Upper lobe of left lung (tissue), 6 donors: ENCODE data around the gene MBD5. TPM values are rescaled to one million over a fixed set of nuclear protein-coding genes. Genes with fewer than 3 reads are reported as not detected.

Experiments
- ATAC-seq, 2 donors: fragments of 200-7000 bp; cut with Tn5 transposase; one replicate each; pipeline ENCODE4 v1.9.1; 2022; ENCODE audit warnings: mild to moderate bottlenecking in 2 of 2, moderate library complexity in 2 of 2; ENCODE audit not compliant: low FRiP score in 2 of 2
- DNase-seq, 2 donors: peaks; one replicate each; pipeline ENCODE4 v3.0.0-alpha.2; 2019 to 2020
- H3K27ac ChIP-seq, 4 donors: fragments of 200-600 bp; sonication (generic); one replicate each; pipeline ENCODE4 v1.5.1; 2016 to 2019
- H3K27me3 ChIP-seq, 4 donors: fragments of 200-600 bp; sonication (generic); one replicate each; pipeline ENCODE4 v1.5.1; 2017 to 2019
- H3K36me3 ChIP-seq, 4 donors: fragments of 200-600 bp; sonication (generic); one replicate each; pipeline ENCODE4 v1.5.1; 2016 to 2019
- H3K4me1 ChIP-seq, 4 donors: fragments of 200-600 bp; sonication (generic); one replicate each; pipeline ENCODE4 v1.5.1; 2018 to 2019
- H3K4me3 ChIP-seq, 4 donors: fragments of 200-600 bp; sonication (generic); one replicate each; pipeline ENCODE4 v1.5.1; 2017 to 2019; ENCODE audit warnings: mild to moderate bottlenecking in 2 of 4, moderate library complexity in 1 of 4
- H3K9me3 ChIP-seq, 4 donors: fragments of 200-600 bp; sonication (generic); one replicate each; pipeline ENCODE4 v1.5.1; 2018 to 2019
- CTCF ChIP-seq, 6 experiments: fragments of 450-650 bp in 4 of 6; fragments of 200-600 bp in 2 of 6; sonication (generic) in 2 of 6; IDR thresholded peaks; one replicate each; pipeline ENCODE4 v1.5.1; 2016 to 2019; ENCODE audit warnings: antibody characterized with exemption in 6 of 6
- EP300 ChIP-seq, 4 donors: sonication (generic); formaldehyde crosslinking; IDR thresholded peaks; one replicate each; pipeline ENCODE4 v1.5.1; 2017; ENCODE audit warnings: antibody characterized with exemption in 4 of 4, control low read depth in 2 of 4
- POLR2A ChIP-seq, 4 donors: fragments of 450-650 bp; IDR thresholded peaks; one replicate each; pipeline ENCODE4 v1.5.1; 2016 to 2017; ENCODE audit warnings: antibody characterized with exemption in 4 of 4, mild to moderate bottlenecking in 2 of 4
- POLR2AphosphoS5 ChIP-seq, 2 donors: sonication (generic); formaldehyde crosslinking; IDR thresholded peaks; one replicate each; pipeline ENCODE4 v1.5.1; 2017; ENCODE audit warnings: antibody characterized with exemption in 2 of 2
- WGBS, 2 donors: methylation state at CpG; one replicate each; pipeline ENCODE4 v1.1.5; 2017 to 2018; 5-methylcytosine and 5-hydroxymethylcytosine counted together
- total RNA-seq, 6 donors: library from RNA; depleted of rRNA in 4 of 6; stranded (reverse); fragments of >200 nt in 4 of 6; gene quantifications; one replicate each; pipeline versions ENCODE4 v1.1.0 to v1.2.1, GENCODE V29; 2016 to 2021
- donor health status: DM: no; HTN: no; CAD: no; lungs with moderate emphysema.
- donor health status: DM: no; HTN: yes; CAD: no; lungs with severe emphysema.

The MBD5 gene
- total RNA-seq, 6 donors from 2014 or later, result 22.6 to 99.5 (median 27.5) TPM

- no peak overlapping the region for H3K27ac ChIP-seq
- no peak for TF ChIP-seq POLR2AphosphoS5 (IDR thresholded peaks at IDR 0.05)
- TF ChIP-seq CTCF (IDR thresholded peaks at IDR 0.05), result no peak
- TF ChIP-seq POLR2A (IDR thresholded peaks at IDR 0.05), result no peak
- TF ChIP-seq EP300 (IDR thresholded peaks at IDR 0.05), result no peak
- no peak for ATAC-seq
- no peaks in the 10 kb centered on the region for H3K36me3 ChIP-seq
- no peaks in the 10 kb centered on the region for H3K9me3 ChIP-seq
- 45 to 53% methylated on average over 4 of the region's 4 CpGs for WGBS, 2 donors
- H3K4me3 ChIP-seq, result no peak overlapping the region
- no peaks in the 10 kb centered on the region for H3K27me3 ChIP-seq
- no peak for DNase-seq
- H3K4me1 ChIP-seq, result peaks cover 0 to 12% (median 5%) of the 10 kb centered on the region in 4 donors
Observed at GRCh38 chr2:148032215-148032614, 11.3 kb downstream of the MBD5 start.

- 90 to 100% methylated on average over 1 of the region's 1 CpG for WGBS, 2 donors
- peaks cover 0 to 7% (median 2%) of the 10 kb centered on the region in 4 donors for H3K4me1 ChIP-seq
- DNase-seq, result no peak
- H3K27me3 ChIP-seq, result no peaks in the 10 kb centered on the region
- TF ChIP-seq POLR2AphosphoS5 (IDR thresholded peaks at IDR 0.05) (no peak), POLR2A (IDR thresholded peaks at IDR 0.05) (no peak), CTCF (IDR thresholded peaks at IDR 0.05) (no peak), EP300 (IDR thresholded peaks at IDR 0.05) (no peak)
- H3K9me3 ChIP-seq, result no peaks in the 10 kb centered on the region
- H3K27ac ChIP-seq, result no peak overlapping the region
- H3K4me3 ChIP-seq, result no peak overlapping the region
- ATAC-seq, result no peak
- no peaks in the 10 kb centered on the region for H3K36me3 ChIP-seq
Observed at GRCh38 chr2:148039783-148040182, 18.9 kb downstream of the MBD5 start.

- no peak overlapping the region for H3K27ac ChIP-seq
- no peaks in the 10 kb centered on the region for H3K9me3 ChIP-seq
- no peaks in the 10 kb centered on the region for H3K36me3 ChIP-seq
- H3K27me3 ChIP-seq, result no peaks in the 10 kb centered on the region
- WGBS, 2 donors, result 94 to 96% methylated on average over 2 of the region's 2 CpGs
- no peak for ATAC-seq
- peaks cover 0 to 9% (median 4%) of the 10 kb centered on the region in 4 donors for H3K4me1 ChIP-seq
- no peak for DNase-seq
- H3K4me3 ChIP-seq, result no peak overlapping the region
- no peak for TF ChIP-seq POLR2A (IDR thresholded peaks at IDR 0.05)
- TF ChIP-seq POLR2AphosphoS5 (IDR thresholded peaks at IDR 0.05), result no peak
- TF ChIP-seq CTCF (IDR thresholded peaks at IDR 0.05), result no peak
- no peak for TF ChIP-seq EP300 (IDR thresholded peaks at IDR 0.05)
Observed at GRCh38 chr2:148042219-148042618, 21.3 kb downstream of the MBD5 start.

- H3K4me1 ChIP-seq, result peaks cover 0 to 15% (median 7%) of the 10 kb centered on the region in 4 donors
- H3K36me3 ChIP-seq, result no peaks in the 10 kb centered on the region
- no peaks in the 10 kb centered on the region for H3K27me3 ChIP-seq
- 72 to 89% methylated on average over 2 of the region's 2 CpGs for WGBS, 2 donors
- TF ChIP-seq POLR2A (IDR thresholded peaks at IDR 0.05) (no peak), CTCF (IDR thresholded peaks at IDR 0.05) (no peak), POLR2AphosphoS5 (IDR thresholded peaks at IDR 0.05) (no peak), EP300 (IDR thresholded peaks at IDR 0.05) (no peak)
- no peak overlapping the region for H3K27ac ChIP-seq
- DNase-seq (no peak), ATAC-seq (no peak)
- no peaks in the 10 kb centered on the region for H3K9me3 ChIP-seq
- H3K4me3 ChIP-seq, result no peak overlapping the region
Observed at GRCh38 chr2:148044322-148044721, 23.4 kb downstream of the MBD5 start.

GRCh38 chr2:148046802-148047201, 25.9 kb downstream of the MBD5 start:
- Histone ChIP-seq H3K36me3 (no peaks in the 10 kb centered on the region), H3K9me3 (no peaks in the 10 kb centered on the region), H3K4me3 (no peak overlapping the region), H3K27me3 (no peaks in the 10 kb centered on the region), H3K27ac (no peak overlapping the region), H3K4me1 (peaks cover 0 to 14% (median 6%) of the 10 kb centered on the region in 4 donors)
- ATAC-seq (no peak), DNase-seq (no peak)
- no peak for TF ChIP-seq CTCF (IDR thresholded peaks at IDR 0.05)
- TF ChIP-seq POLR2A (IDR thresholded peaks at IDR 0.05), result no peak
- TF ChIP-seq POLR2AphosphoS5 (IDR thresholded peaks at IDR 0.05), result no peak
- WGBS, 2 donors, result 46 to 76% methylated on average over 1 of the region's 1 CpG
